RWPE1 (cell line): ENCODE results near the gene PNP.
A peak's percentile ranks its signal among the peaks of the same experiment; 100 is the strongest.

Source experiments
- CTCF ChIA-PET: fragments of 350-600 bp; sonication (Branson Sonifier 250); formaldehyde crosslinking; extraction: SDS; loops from one replicate; lab custom pipeline; 2021; lab: Yijun Ruan, JAX
- POLR2A ChIA-PET: fragments of 400-600 bp; formaldehyde crosslinking; extraction: SDS; loops from one replicate; lab custom pipeline; 2020; ENCODE audit warnings: antibody characterized with exemption; ENCODE audit not compliant: low non-redundant PET; lab: Yijun Ruan, JAX
- DNase-seq: peaks from one replicate; pipeline ENCODE4 v3.0.0; 2012; ENCODE audit warnings: low spot score
- H3K27ac ChIP-seq: fragments of 450-650 bp; 2 replicates; pipeline ENCODE4 v1.5.1; 2017
- CTCF ChIP-seq: fragments of 450-650 bp; conservative IDR thresholded peaks from 2 replicates; pipeline ENCODE4 v1.5.1; 2017; ENCODE audit warnings: low read depth, mild to moderate bottlenecking

Gene PNP

GRCh38 chr14:20469242-20469889 lies at the start of gene PNP:
Gene PNP (plus strand): TSS chr14:20469406. CDS start chr14:20469525, 119 bp downstream.
- peak; percentile 98 for DNase-seq
- ChIA-PET CTCF (interaction anchor here (0.6 to 1.2 kb wide), 2 partner anchors 105 to 138 kb away, joined by 3 to 5 read pairs; no protein-coding TSS in a partner anchor), POLR2A (interaction anchor here (0.5 to 1.8 kb wide), 6 partner anchors 8 to 149 kb away, joined by 3 to 8 read pairs (median 4); partner anchors contain the start of genes APEX1, OSGEP and PIP4P1)
- H3K27ac ChIP-seq: peak within 1 kb of the TSS; percentile 91
- TF ChIP-seq CTCF: no peak

GRCh38 chr14:20419419-20419818 lies 49.8 kb upstream of the PNP start:
- POLR2A ChIA-PET: no interaction called here
- CTCF ChIA-PET: no interaction called here
- H3K27ac ChIP-seq: no peak overlapping the region
- no peak for DNase-seq
- TF ChIP-seq CTCF: no peak

- POLR2A ChIA-PET: interaction anchor here (0.6 kb wide), 1 partner anchor 184 kb away, joined by 3 read pairs; no protein-coding TSS in a partner anchor
- CTCF ChIA-PET: no interaction called here
- DNase-seq: no peak
- TF ChIP-seq CTCF: no peak
- no peak overlapping the region for H3K27ac ChIP-seq
Measured at GRCh38 chr14:20421267-20421666, 47.9 kb upstream of the PNP start.

- ChIA-PET POLR2A (no interaction called here), CTCF (no interaction called here)
- H3K27ac ChIP-seq: no peak overlapping the region
- TF ChIP-seq CTCF: no peak
- DNase-seq: no peak
Measured at GRCh38 chr14:20422886-20423285, 46.3 kb upstream of the PNP start.

- no peak for DNase-seq
- CTCF ChIA-PET: interaction anchor here (0.7 to 0.9 kb wide), 2 partner anchors 9 to 1821 kb away, joined by 3 to 5 read pairs; no protein-coding TSS in a partner anchor
- no peak overlapping the region for H3K27ac ChIP-seq
- no peak for TF ChIP-seq CTCF
- POLR2A ChIA-PET: no interaction called here
Measured at GRCh38 chr14:20424851-20425250, 44.4 kb upstream of the PNP start.

GRCh38 chr14:20427231-20428009 lies 41.8 kb upstream of the PNP start:
- ChIA-PET POLR2A (no interaction called here), CTCF (interaction anchor here (2.3 kb wide), 1 partner anchor 12 kb away, joined by 5 read pairs; no protein-coding TSS in a partner anchor)
- no peak overlapping the region for H3K27ac ChIP-seq
- peak; percentile 67 for DNase-seq
- no peak for TF ChIP-seq CTCF
